Central memory CD4-positive, alpha-beta T cell (primary cell): ENCODE measurements around the gene RORC.
"Not testable (repeated sequence)": the region's sequence is repeated elsewhere in the genome, so short reads cannot be mapped to it uniquely, and the experiment has no call there.

Source experiments
- DNase-seq: peaks from one replicate; pipeline ENCODE4 v3.0.0; 2022

Gene RORC

GRCh38 chr1:151803915-151804314, 27.7 kb downstream of the RORC start:
- no peak for DNase-seq

GRCh38 chr1:151803164-151803563, 28.4 kb downstream of the RORC start:
- no peak for DNase-seq

GRCh38 chr1:151802372-151802771, 29.2 kb downstream of the RORC start:
- no peak for DNase-seq

GRCh38 chr1:151801846-151802245, 29.8 kb downstream of the RORC start:
- DNase-seq: no peak

DNA sequence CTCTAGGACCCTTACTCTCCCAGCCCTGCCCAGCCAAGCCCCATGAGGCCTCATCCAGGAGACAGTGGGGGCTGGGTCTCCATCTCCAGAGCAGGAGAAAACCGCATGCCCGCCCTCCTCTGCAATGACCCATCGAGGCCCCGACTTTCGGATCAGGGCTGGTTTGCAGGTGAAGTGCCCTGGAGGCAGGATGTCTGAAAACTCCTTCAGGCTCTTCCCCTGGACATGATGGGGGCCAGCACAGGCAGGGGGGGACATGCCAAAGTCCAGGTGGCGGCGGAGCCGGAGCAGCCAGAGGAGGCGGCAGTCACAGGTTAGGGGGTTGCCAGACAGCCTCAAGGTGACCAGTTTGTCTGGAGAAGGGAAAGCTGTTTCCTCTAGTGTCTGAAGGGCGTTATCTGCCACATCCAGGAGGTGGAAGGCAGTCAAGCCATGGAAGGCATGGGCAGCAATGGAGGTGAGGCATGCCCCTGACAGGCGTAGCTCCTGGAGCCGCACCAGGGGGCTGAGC, 30.2 kb downstream of the RORC start:
- DNase-seq: no peak

GRCh38 chr1:151800830-151801229, 30.8 kb downstream of the RORC start:
- no peak for DNase-seq

DNA sequence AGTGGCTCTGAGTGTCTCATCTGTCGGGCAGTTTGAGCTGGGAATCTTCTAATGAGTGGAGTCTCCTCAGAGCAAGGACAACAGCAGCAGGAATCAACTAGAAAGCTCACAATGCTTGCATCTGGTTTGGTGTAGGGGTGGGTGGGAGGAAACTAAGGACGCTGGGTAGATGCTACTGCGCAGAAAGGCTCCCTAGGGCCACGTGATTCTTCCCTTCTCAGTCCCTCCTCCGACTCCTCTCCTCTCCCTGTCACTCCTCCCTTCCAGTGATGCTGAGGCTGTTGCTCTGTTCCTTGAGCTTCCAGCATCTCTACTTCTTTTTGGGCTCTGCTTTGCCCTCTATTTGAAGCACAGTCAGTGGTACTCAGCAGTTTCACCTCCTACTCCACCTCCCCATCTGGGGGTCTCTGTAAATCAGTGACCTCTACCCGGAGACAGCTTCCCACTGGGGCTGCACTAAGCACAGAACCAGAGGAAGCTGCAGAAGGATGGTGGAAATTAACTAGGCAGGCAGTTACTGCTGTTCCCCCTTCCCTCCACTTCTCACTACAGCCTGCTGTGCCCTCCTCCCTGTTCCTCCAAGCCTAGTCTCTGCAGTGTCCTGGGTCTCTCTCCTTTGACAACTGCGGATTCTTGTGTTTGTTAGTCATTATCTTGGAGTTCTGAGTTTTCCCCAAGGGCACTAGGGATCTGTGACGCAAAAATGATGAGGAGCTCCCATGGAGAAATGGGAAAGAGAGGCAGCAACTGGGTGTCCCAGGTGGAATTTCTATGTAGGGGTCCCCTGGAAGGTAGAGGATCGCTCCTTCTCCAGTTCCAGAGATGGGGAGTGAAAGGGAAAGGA, 32.2 kb downstream of the RORC start:
- no peak for DNase-seq

- no peak for DNase-seq
Measured at GRCh38 chr1:151798571-151798970, 33.0 kb downstream of the RORC start.

DNA sequence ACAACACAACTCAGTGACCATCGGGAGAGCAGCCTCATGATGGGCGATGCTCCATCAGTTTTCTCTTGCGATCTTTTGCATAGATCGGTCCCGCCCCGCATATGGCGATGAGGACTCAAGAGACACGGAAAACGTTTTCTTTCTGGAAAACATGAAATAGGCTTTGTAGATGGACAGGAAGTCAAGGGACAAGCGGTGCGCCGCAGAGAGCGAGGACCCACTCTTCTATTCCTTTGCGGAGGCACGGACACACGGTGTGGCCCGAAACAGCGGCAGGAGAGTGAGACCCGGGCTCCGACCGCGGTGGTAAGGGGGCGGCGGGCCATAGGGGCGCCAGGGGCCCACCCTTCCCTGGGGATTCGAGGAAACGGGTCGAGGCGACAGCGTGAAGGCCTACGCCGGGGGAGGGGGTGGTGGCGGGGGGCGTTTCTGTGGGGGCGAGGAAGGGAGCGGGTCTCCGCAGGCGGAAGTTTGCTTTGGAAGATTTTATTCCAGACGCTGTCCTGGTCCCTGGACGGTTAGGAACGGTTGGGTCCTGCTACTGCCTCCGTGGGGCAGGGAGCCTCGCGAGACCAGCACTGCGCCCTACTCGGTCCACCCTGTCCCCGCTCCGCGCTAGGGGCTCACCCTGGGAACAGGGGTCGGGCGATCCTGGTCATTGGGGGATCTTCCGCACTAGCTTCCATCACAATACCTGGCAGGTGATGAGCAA, 40.5 kb downstream of the RORC start:
- no peak for DNase-seq

GRCh38 chr1:151790071-151790939, 41.3 kb downstream of the RORC start, which contains the start of gene TDRKH:
TSS of gene TDRKH (minus strand) at chr1:151790500. CDS start at chr1:151783022, 7,478 bp downstream.
- peak; percentile 99 for DNase-seq

DNA sequence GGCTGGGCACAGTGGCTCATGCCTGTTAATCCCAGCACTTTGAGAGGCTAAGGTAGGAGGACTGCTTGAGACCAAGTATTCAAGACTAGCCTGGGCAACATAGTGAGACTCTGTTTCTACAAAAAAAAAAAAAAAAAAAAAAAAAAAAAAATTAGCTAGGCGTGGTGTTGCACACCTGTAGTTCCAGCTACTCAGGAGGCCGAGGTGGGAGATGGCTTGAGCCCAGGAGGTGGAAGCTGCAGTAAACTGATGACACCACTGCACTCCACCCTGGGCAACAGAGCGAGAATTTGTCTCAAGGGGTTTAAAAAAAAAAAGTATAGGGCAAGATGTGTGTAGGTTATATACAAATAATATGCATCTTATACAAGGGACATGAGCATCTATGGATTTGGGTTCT, 43.9 kb downstream of the RORC start:
- no peak for DNase-seq

DNA sequence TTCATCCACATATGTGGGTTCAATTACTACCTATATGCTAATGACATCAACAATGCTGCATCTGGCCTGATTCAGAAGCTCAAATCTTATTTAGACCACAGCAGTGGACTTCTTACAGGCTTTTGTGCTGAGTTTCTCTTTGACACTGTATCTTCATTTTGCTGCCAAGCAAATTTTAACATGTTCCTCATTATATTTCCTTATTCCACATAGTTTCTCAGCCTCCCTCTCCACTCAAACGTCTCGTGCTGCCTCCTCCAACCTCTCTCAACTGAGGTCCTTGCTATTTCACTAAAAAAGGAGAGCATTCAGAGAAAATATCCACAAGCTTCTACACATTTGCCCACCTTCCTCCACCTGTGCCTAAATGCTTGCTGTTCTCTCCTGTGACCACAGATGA, 47.8 kb downstream of the RORC start:
- no peak for DNase-seq

GRCh38 chr1:151782741-151783140, 48.9 kb downstream of the RORC start:
- DNase-seq: no peak

GRCh38 chr1:151782026-151782425, 49.6 kb downstream of the RORC start:
- not testable (repeated sequence) for DNase-seq

DNA sequence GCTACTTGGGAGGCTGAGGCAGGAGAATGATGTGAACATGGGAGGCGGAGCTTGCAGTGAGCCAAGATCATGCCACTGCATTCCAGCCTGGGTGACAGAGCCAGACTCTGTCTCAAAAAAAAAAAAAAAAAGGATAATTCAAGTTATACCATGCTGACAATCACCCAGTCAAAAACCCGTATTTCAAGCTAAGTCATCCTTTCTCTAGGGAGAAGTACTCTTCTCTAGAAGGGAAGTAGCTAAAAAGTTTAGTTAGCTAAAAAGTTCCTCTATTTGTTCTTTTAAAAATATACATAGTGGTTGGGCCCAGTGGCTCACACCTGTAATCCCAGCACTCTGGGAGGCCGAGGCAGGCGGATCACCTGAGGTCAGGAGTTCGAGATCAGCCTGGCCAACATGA, 50.9 kb downstream of the RORC start:
- DNase-seq: not testable (repeated sequence)

DNA sequence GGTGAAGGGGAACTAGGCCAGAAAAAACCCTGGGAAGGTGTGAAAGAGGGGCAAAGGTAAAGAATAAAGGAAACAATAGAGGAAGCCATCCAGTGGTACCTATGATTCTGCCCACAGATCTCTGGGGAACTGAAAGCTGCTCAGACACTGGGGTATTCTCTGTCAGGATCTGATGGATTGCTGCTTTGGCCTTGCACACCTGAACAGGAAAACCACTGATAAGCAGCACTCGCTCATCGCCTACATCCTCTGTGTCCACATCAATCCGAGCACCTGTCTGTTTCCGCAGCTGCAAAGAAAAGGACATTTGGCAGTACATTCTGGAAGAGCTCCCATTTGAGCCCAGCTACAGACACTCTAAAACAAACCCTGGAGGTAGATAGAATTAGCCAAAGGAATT, 51.8 kb downstream of the RORC start:
- no peak for DNase-seq

DNA sequence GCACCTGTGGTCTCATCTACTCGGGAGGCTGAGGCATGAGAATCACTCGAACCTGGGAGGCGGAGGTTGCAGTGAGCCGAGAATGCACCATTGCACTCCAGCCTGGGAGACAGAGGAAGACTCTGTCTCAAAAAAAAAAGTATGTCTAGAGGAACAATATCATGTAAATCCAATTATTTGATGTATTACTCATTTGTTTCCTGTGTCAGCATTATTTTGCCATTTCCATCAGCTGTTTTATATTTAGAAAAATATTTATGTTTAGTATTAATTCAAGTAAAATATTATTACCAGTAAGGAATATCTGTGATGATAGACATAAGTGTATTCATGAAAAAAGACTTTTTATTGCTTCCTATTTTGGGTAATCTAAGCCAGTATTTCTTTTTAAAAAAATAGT, 54.3 kb downstream of the RORC start:
- no peak for DNase-seq

GRCh38 chr1:151776665-151777062, 54.9 kb downstream of the RORC start:
- DNase-seq: no peak

DNA sequence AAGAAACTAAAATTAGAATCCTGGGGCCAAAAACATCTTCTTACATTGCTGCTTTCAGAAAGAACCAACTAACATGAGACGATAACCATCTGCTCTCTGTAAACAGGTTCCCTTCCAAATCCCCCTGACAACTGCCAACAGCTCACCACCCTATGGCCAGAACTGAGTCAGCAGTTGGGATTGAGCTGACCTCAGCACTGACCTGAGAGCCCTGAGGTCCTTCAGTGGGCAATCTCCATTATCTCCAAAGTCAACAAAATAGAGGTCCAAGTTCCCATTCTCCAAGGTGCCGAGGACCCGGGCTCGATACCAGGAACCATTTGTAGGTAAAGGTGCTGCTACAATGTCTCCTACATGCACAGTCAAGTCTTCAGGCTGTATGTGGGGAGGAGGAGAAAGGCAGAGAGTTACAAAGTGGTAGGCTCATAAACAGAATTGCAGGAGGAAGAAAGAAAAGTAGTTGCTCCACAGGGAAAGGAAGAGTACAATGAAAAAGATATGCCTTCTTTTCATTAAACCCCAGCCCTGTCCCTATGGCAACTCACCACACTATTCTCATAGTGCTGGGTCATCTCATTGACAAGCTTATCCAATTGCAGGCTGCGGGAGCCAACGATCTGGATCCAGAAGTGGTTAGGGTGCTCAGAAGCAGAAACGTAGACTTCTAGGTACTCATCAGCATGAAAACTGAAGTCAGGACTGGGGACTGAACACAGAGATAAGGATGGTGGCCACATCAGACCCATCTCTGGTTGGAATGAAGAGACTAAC, 55.5 kb downstream of the RORC start:
- DNase-seq: no peak

- no peak for DNase-seq
Measured at GRCh38 chr1:151774256-151774922, 57.2 kb downstream of the RORC start.

GRCh38 chr1:151773702-151774101, 57.9 kb downstream of the RORC start:
- DNase-seq: no peak

DNA sequence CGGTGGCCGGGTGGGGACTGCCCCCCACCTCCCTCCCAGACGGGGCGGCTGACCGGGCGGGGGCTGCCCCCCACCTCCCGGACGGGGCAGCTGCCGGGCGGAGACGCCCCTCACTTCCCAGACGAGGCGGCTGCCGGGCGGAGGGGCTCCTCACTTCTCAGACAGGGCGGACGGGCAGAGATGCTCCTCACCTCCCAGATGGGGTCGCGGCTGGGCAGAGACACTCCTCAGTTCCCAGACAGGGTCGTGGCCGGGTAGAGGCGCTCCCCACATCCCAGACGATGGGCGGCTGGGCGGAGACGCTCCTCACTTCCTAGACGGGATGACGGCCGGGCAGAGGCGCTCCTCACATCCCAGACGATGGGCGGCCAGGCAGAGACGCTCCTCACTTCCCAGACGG, 62.3 kb downstream of the RORC start:
- DNase-seq: not testable (repeated sequence)
